ENCODE data around the gene MSI1.

The MSI1 gene

DNA sequence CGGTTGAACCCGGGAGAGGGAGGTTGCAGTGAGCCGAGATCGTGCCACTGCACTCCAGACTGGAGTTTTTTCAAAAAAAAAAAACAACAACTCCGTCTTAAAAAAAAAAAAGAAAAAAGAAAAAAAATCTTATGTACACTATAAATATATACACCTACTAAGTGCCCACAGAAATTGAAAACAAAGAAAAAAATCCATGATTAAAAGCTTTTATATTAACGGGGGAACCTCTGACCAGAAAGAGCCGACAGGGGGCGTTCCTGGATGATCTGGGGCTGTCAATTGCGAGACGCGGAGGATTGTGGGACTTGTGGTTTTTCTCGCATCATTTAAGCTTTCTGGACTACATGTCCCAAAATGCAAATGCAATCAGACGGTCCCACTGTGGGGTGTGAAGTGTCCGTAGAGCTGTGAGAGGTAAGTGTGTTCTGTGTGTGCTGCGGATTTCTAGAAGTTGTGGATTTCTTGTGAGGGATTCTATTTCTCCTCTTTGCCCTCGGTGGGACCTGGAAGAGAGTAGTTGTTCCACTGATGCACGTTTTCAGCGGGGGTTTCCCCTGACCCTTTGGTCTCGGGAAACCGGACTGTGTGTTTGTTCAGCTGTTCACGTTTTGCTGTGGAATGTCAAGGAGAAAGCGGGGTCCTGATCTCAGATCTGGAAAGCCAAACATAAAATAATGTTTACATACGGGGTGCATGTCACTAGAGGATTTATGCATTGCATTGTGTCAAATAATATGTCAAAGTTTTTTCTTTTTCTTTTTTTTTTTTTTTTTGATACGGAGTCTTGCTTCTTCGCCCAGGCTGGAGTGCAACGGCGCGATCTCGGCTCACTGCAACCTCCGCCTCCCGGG, 66.8 kb downstream of the MSI1 start, which contains the start of gene SIRT4:
SIRT4 (plus strand) TSS at position 360 of the 854 bp plus-strand sequence. CDS start 1,241 bp downstream, outside the sequence.
- Histone ChIP-seq H3K9me3 (ENCODE audit: insufficient read depth, low read depth, low read length) (no peaks in the 10 kb centered on the region), H3K4me1 (ENCODE audit: insufficient read depth, low read length) (no peaks in the 10 kb centered on the region), H3K27ac (ENCODE audit: low read length) (no peak within 1 kb of the TSS), H3K27me3 (ENCODE audit: insufficient read depth, low read length) (no peaks in the 10 kb centered on the region), H3K36me3 (ENCODE audit: insufficient read depth, low read depth, low read length) (no peaks in the 10 kb centered on the region), H3K9ac (ENCODE audit: low read depth, low read length) (peak within 1 kb of the TSS; percentile 87), H3K4me3 (ENCODE audit: low read length) (peak within 1 kb of the TSS; percentile 91)

DNA sequence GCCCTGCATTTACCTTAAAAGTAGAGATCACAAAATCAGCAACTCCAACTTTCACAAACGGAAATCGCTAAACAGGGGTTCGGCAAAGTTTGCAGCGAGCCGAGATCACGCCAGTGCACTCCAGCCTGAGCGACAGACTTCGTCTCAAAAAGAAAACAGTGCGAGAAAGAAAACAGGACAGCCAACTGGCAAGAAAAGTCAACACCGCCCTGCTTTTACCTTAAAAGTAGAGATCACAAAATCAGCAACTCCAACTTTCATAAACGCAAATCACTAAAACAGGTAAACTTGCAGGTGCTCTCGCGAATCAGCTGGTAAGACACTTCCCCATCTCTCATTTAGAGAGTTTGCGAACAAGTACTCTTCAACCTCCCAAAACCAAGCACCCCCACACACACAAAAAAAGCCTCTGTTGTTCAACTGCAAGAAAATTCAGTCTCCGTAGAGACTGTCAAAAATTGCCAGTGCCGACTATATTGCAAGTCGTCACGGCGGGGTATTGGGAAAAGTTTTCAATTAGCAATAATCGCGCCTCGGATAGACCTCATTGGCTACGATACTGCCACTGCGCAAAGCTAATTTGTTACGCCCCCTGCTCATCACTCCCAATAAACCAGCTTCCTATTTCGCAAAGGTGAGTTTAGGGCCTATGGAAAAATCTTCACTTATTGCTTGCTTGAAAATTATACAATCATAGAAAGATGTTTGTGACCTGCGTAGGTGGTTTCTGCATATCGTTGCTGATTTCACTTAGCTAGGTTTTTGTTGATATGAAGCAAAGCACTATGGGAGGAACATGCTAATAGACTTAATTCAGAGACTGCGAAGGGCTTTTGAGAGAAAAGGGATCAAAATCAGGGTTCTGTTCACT, 76.1 kb downstream of the MSI1 start, which contains the start of gene RNU4-1:
RNU4-1 (minus strand) TSS at position 577 of the 871 bp plus-strand sequence.
- H3K9me3 ChIP-seq (ENCODE audit: insufficient read depth, low read depth, low read length), result no peaks in the 10 kb centered on the region
- H3K4me3 ChIP-seq (ENCODE audit: low read length), result peak within 1 kb of the TSS; percentile 90
- peaks cover 3% of the 10 kb centered on the region; the same call in 1 of the 2 replicates for H3K4me1 ChIP-seq (ENCODE audit: insufficient read depth, low read length)
- H3K9ac ChIP-seq (ENCODE audit: low read depth, low read length), result peak within 1 kb of the TSS; percentile 92
- no peaks in the 10 kb centered on the region for H3K36me3 ChIP-seq (ENCODE audit: insufficient read depth, low read depth, low read length)
- H3K27me3 ChIP-seq (ENCODE audit: insufficient read depth, low read length), result no peaks in the 10 kb centered on the region
- peak within 1 kb of the TSS; percentile 96 for H3K27ac ChIP-seq (ENCODE audit: low read length)

DNA sequence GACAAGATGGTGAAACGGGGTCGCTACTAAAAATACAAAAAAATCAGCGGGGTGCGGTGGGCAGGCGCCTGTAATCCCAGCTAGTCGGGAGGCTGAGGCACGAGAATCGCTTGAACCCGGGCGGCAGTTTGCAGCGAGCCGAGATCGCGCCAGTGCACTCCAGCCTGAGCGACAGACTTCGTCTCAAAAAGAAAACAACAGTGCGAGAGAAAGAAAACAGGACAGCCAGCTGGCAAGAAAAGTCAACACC, 76.6 kb downstream of the MSI1 start:
- Histone ChIP-seq H3K36me3 (ENCODE audit: insufficient read depth, low read depth, low read length) (no peaks in the 10 kb centered on the region), H3K9ac (ENCODE audit: low read depth, low read length) (peak overlapping the region; percentile 92), H3K27ac (ENCODE audit: low read length) (peak overlapping the region; percentile 96), H3K4me1 (ENCODE audit: insufficient read depth, low read length) (peaks cover 3% of the 10 kb centered on the region; the same call in 1 of the 2 replicates), H3K4me3 (ENCODE audit: low read length) (peak overlapping the region; percentile 90), H3K27me3 (ENCODE audit: insufficient read depth, low read length) (no peaks in the 10 kb centered on the region), H3K9me3 (ENCODE audit: insufficient read depth, low read depth, low read length) (no peaks in the 10 kb centered on the region)

Data from iPS-20b (cell line).